Neural cell (in vitro differentiated cells): Measurements from ENCODE around the gene SPSB4.

Source experiments
- EZH2 ChIP-seq: fragments of 200-600, 300-800 bp; shearing (Covaris generic), sonication (generic); IDR thresholded peaks from 2 replicates; pipeline ENCODE4 v1.6.1; 2014; ENCODE audit warnings: antibody characterized with exemption, low read length, borderline replicate concordance, mild to moderate bottlenecking; ENCODE audit not compliant: insufficient read depth, poor library complexity, severe bottlenecking
- TAF1 ChIP-seq: IDR thresholded peaks from 2 replicates; pipeline ENCODE4 v1.6.1; 2012; ENCODE audit warnings: low read depth
- TF ChIP-seq, protein P1 (sequence below): fragments of 450-650 bp; IDR thresholded peaks from 2 replicates; pipeline ENCODE4 v1.5.1; 2014; ENCODE audit warnings: antibody characterized with exemption, mild to moderate bottlenecking, moderate library complexity; ENCODE audit not compliant: poor library complexity, severe bottlenecking

DNA sequence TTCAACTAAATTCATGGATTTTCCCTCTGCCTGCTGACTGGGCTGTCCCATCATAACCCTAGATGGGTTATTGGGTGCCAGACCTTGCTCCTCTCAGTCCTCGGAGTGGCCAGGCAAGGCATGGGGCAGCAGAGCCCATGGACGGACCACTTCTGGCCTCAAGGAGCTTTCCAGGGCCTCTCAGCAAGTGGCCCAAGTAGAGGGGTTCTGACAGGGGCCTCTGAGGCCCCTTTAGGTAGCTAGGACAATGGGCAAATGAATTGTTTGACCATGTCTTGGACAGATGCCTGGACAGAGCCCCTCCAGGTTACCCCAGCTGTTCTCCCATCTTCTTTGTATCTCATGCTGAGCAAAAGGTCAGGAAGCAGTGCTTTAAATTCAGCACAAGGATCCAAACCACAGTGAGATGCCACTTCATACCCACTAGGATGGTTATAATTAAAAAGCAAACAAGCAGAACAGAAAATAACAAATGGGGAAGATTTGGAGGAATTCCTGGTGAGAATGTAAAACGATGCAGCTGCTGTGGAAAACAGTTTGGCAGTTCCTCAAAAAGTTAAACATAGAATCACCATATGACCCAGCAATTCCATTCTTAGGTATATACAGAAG is 61.6 kb downstream of the SPSB4 start:
- TF ChIP-seq, protein P1, sequence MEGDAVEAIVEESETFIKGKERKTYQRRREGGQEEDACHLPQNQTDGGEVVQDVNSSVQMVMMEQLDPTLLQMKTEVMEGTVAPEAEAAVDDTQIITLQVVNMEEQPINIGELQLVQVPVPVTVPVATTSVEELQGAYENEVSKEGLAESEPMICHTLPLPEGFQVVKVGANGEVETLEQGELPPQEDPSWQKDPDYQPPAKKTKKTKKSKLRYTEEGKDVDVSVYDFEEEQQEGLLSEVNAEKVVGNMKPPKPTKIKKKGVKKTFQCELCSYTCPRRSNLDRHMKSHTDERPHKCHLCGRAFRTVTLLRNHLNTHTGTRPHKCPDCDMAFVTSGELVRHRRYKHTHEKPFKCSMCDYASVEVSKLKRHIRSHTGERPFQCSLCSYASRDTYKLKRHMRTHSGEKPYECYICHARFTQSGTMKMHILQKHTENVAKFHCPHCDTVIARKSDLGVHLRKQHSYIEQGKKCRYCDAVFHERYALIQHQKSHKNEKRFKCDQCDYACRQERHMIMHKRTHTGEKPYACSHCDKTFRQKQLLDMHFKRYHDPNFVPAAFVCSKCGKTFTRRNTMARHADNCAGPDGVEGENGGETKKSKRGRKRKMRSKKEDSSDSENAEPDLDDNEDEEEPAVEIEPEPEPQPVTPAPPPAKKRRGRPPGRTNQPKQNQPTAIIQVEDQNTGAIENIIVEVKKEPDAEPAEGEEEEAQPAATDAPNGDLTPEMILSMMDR = no peak
- TF ChIP-seq EZH2 = no peak
- no peak for TF ChIP-seq TAF1
